Breast epithelium (tissue), 4 donors: Measurements from ENCODE around the gene C6orf47. TPM values are rescaled to one million over a fixed set of nuclear protein-coding genes. Genes with fewer than 3 reads are reported as not detected.

Source experiments
- DNase-seq, 2 donors: peaks; one replicate each; pipeline ENCODE4 v3.0.0-alpha.2; 2019; ENCODE audit warnings: low spot score in 2 of 2
- H3K27ac ChIP-seq, 2 donors: fragments of 200-600 bp; sonication (generic) in 1 of 2; one replicate each; pipeline ENCODE4 v1.5.1; 2016 to 2019; ENCODE audit warnings: mild to moderate bottlenecking in 1 of 2
- H3K27me3 ChIP-seq, 2 donors: fragments of 200-600 bp; sonication (generic) in 1 of 2; one replicate each; pipeline versions ENCODE4 v1.5.1 to v1.6.0; 2017 to 2019; ENCODE audit warnings: control low read depth in 1 of 2, mild to moderate bottlenecking in 1 of 2
- H3K36me3 ChIP-seq: fragments of 200-600 bp; one replicate; pipeline ENCODE4 v1.5.1; 2019
- H3K4me1 ChIP-seq, 2 donors: fragments of 200-600 bp; sonication (generic); one replicate each; pipeline ENCODE4 v1.5.1; 2016 to 2019; ENCODE audit warnings: control low read depth in 1 of 2
- H3K4me3 ChIP-seq, 3 donors: fragments of 200-600 bp; sonication (generic); 1 replicate in 2 of 3; 2 replicates in 1 of 3; pipeline ENCODE4 v1.5.1; 2016 to 2019; ENCODE audit warnings: mild to moderate bottlenecking in 3 of 3, moderate library complexity in 2 of 3
- H3K9me3 ChIP-seq, 2 donors: fragments of 200-600 bp; sonication (generic) in 1 of 2; one replicate each; pipeline ENCODE4 v1.5.1; 2016 to 2019; ENCODE audit warnings: control low read depth in 1 of 2
- CTCF ChIP-seq, 3 donors: fragments of 450-650 bp; IDR thresholded peaks; one replicate each; pipeline ENCODE4 v1.5.1; 2016 to 2017; ENCODE audit warnings: antibody characterized with exemption in 3 of 3, mild to moderate bottlenecking in 3 of 3, moderate library complexity in 3 of 3
- POLR2A ChIP-seq: fragments of 450-650 bp; IDR thresholded peaks from one replicate; pipeline ENCODE4 v1.6.1; 2016; ENCODE audit warnings: antibody characterized with exemption, mild to moderate bottlenecking, moderate library complexity
- POLR2AphosphoS5 ChIP-seq, 3 donors: sonication (generic); formaldehyde crosslinking; IDR thresholded peaks; one replicate each; pipeline ENCODE4 v1.6.1; 2017; ENCODE audit warnings: antibody characterized with exemption in 3 of 3
- intact Hi-C: fragments of 100-400 bp; cut with DNase I; formaldehyde crosslinking; loops from one replicate; pipeline ENCODE4 v1.15.1; 2023; ENCODE audit warnings: low total_unique reads
- total RNA-seq, 3 donors: library from RNA; depleted of rRNA; stranded (reverse); fragments of >200 nt; gene quantifications; one replicate each; pipeline ENCODE4 v1.1.0, GENCODE V29; 2016

C6orf47 gene
- total RNA-seq, 3 donors from 2014 or later, result 20.3 to 27.4 (median 24.8) TPM

- no peaks in the 10 kb centered on the region for H3K27me3 ChIP-seq
- H3K4me1 ChIP-seq, result no peaks in the 10 kb centered on the region
- TF ChIP-seq POLR2AphosphoS5 (IDR thresholded peaks at IDR 0.05), result no peak
- TF ChIP-seq POLR2A, result no peak
- TF ChIP-seq CTCF (IDR thresholded peaks at IDR 0.05), result no peak
- H3K4me3 ChIP-seq, result no peak overlapping the region
- H3K27ac ChIP-seq, result no peak overlapping the region
- intact Hi-C loops, result no loop called here
- H3K9me3 ChIP-seq, result no peaks in the 10 kb centered on the region
- peaks cover 8% of the 10 kb centered on the region for H3K36me3 ChIP-seq
- DNase-seq, result no peak
These were observed 25.9 kb upstream of the C6orf47 start for GRCh38 chr6:31686483-31686882.

- peaks cover 8% of the 10 kb centered on the region for H3K36me3 ChIP-seq
- no peak overlapping the region for H3K4me3 ChIP-seq
- DNase-seq, result no peak
- no peaks in the 10 kb centered on the region for H3K27me3 ChIP-seq
- no peak overlapping the region for H3K27ac ChIP-seq
- intact Hi-C loops, result loop anchor here (5.0 kb wide), 1 partner anchor 154 kb away; no protein-coding TSS in a partner anchor
- no peaks in the 10 kb centered on the region for H3K4me1 ChIP-seq
- TF ChIP-seq CTCF (IDR thresholded peaks at IDR 0.05), result no peak
- no peak for TF ChIP-seq POLR2A
- TF ChIP-seq POLR2AphosphoS5 (IDR thresholded peaks at IDR 0.05), result no peak
- no peaks in the 10 kb centered on the region for H3K9me3 ChIP-seq
These were observed 23.0 kb upstream of the C6orf47 start for GRCh38 chr6:31683591-31683990.

- no peak for DNase-seq
- H3K27ac ChIP-seq, result peak overlapping the region; percentile 73 to 79
- H3K4me1 ChIP-seq, result no peaks in the 10 kb centered on the region
These were observed 20.6 kb upstream of the C6orf47 start for GRCh38 chr6:31681135-31681671.

GRCh38 chr6:31680226-31681134 lies 19.9 kb upstream of the C6orf47 start, which contains the start of gene LY6G5C:
Gene LY6G5C (minus strand): TSS chr6:31681067. CDS start chr6:31680373, 694 bp downstream.
- TF ChIP-seq POLR2A (no peak), CTCF (IDR thresholded peaks at IDR 0.05) (peak; percentile 47 to 81 (median 76)), POLR2AphosphoS5 (IDR thresholded peaks at IDR 0.05) (peak; percentile 46 to 66 (median 66))
- no peaks in the 10 kb centered on the region for H3K27me3 ChIP-seq
- H3K27ac ChIP-seq, result peak within 1 kb of the TSS; percentile 73 to 79
- no peaks in the 10 kb centered on the region for H3K36me3 ChIP-seq
- H3K4me1 ChIP-seq, result no peaks in the 10 kb centered on the region
- H3K4me3 ChIP-seq, result peak within 1 kb of the TSS; percentile 45 to 75 (median 58)
- intact Hi-C loops, result loop anchor here (5.0 kb wide), 1 partner anchor 157 kb away; no protein-coding TSS in a partner anchor
- DNase-seq, result peak; percentile 83 to 87
- H3K9me3 ChIP-seq, result no peaks in the 10 kb centered on the region

More at GRCh38 chr6:31681135-31681671, 20.6 kb upstream of the C6orf47 start:
- TF ChIP-seq POLR2AphosphoS5 (IDR thresholded peaks at IDR 0.05) (no peak), POLR2A (no peak), CTCF (IDR thresholded peaks at IDR 0.05) (no peak)
- Histone ChIP-seq H3K4me3 (peak overlapping the region; percentile 45 to 75 (median 58)), H3K36me3 (no peaks in the 10 kb centered on the region), H3K9me3 (no peaks in the 10 kb centered on the region), H3K27me3 (no peaks in the 10 kb centered on the region)
- intact Hi-C loops, result loop anchor here (5.0 kb wide), 1 partner anchor 156 kb away; no protein-coding TSS in a partner anchor

GRCh38 chr6:31677955-31678354 lies 17.4 kb upstream of the C6orf47 start:
- Histone ChIP-seq H3K4me1 (no peaks in the 10 kb centered on the region), H3K4me3 (no peak overlapping the region), H3K9me3 (no peaks in the 10 kb centered on the region), H3K27me3 (no peaks in the 10 kb centered on the region), H3K27ac (no peak overlapping the region), H3K36me3 (no peaks in the 10 kb centered on the region)
- intact Hi-C loops, result no loop called here
- no peak for DNase-seq
- TF ChIP-seq POLR2AphosphoS5 (IDR thresholded peaks at IDR 0.05), result no peak
- TF ChIP-seq POLR2A, result no peak
- no peak for TF ChIP-seq CTCF (IDR thresholded peaks at IDR 0.05)
